Neutrophil (primary cell): ENCODE data around the gene RAP1B.

Source experiments
- H3K27ac ChIP-seq: fragments of 200-600 bp; sonication (generic); 2 replicates; pipeline ENCODE4 v1.5.1; 2016; ENCODE audit warnings: mild to moderate bottlenecking, moderate library complexity
- H3K27me3 ChIP-seq: fragments of 200-600 bp; sonication (generic); 2 replicates; pipeline ENCODE4 v1.6.0; 2016; ENCODE audit warnings: mild to moderate bottlenecking
- H3K36me3 ChIP-seq: fragments of 200-600 bp; sonication (generic); 2 replicates; pipeline ENCODE4 v1.5.1; 2017
- H3K4me1 ChIP-seq, 2 experiments: fragments of 200-600 bp in 1 of 2; sonication (generic) in 1 of 2; 1 replicate in 1 of 2; 2 replicates in 1 of 2; pipeline versions ENCODE4 v1.5.1 to v1.6.1; 2013 to 2016; ENCODE audit warnings: low read depth in 1 of 2, low read length in 1 of 2, mild to moderate bottlenecking in 1 of 2, moderate library complexity in 1 of 2; ENCODE audit not compliant: control insufficient read depth in 1 of 2, insufficient read depth in 1 of 2
- H3K4me3 ChIP-seq, 2 experiments: fragments of 200-600 bp in 1 of 2; sonication (generic) in 1 of 2; 1 replicate in 1 of 2; 2 replicates in 1 of 2; pipeline ENCODE4 v1.5.1; 2013 to 2016; ENCODE audit warnings: low read depth in 1 of 2, low read length in 1 of 2, mild to moderate bottlenecking in 1 of 2, moderate library complexity in 1 of 2
- H3K9me3 ChIP-seq: fragments of 200-600 bp; sonication (generic); 2 replicates; pipeline ENCODE4 v1.5.1; 2016
- CTCF ChIP-seq: fragments of 200-600 bp; sonication (generic); IDR thresholded peaks from 2 replicates; pipeline ENCODE4 v1.5.1; 2016; ENCODE audit warnings: antibody characterized with exemption

Gene RAP1B

GRCh38 chr12:68627673-68628319 lies 17.1 kb downstream of the RAP1B start:
- no peak for TF ChIP-seq CTCF
- Histone ChIP-seq H3K27ac (peak overlapping the region; percentile 43), H3K9me3 (no peaks in the 10 kb centered on the region), H3K4me3 (no peak overlapping the region), H3K4me1 (peaks cover 7 to 20% of the 10 kb centered on the region in 2 experiments), H3K36me3 (peaks cover 16% of the 10 kb centered on the region), H3K27me3 (no peaks in the 10 kb centered on the region)

GRCh38 chr12:68628698-68629097 lies 18.0 kb downstream of the RAP1B start:
- Histone ChIP-seq H3K27me3 (no peaks in the 10 kb centered on the region), H3K9me3 (no peaks in the 10 kb centered on the region), H3K4me1 (peaks cover 7 to 12% of the 10 kb centered on the region in 2 experiments), H3K36me3 (peaks cover 16% of the 10 kb centered on the region), H3K4me3 (no peak overlapping the region), H3K27ac (peak overlapping the region; percentile 43)
- no peak for TF ChIP-seq CTCF

- Histone ChIP-seq H3K36me3 (peaks cover 10% of the 10 kb centered on the region), H3K9me3 (no peaks in the 10 kb centered on the region), H3K27ac (peak overlapping the region; percentile 25), H3K4me3 (no peak overlapping the region), H3K27me3 (no peaks in the 10 kb centered on the region), H3K4me1 (peaks cover 7 to 12% of the 10 kb centered on the region in 2 experiments)
- TF ChIP-seq CTCF: no peak
These were observed 19.4 kb downstream of the RAP1B start for GRCh38 chr12:68630050-68630449.

GRCh38 chr12:68630598-68630997 lies 19.9 kb downstream of the RAP1B start:
- no peaks in the 10 kb centered on the region for H3K9me3 ChIP-seq
- peaks cover 7% of the 10 kb centered on the region for H3K36me3 ChIP-seq
- no peak for TF ChIP-seq CTCF
- H3K27me3 ChIP-seq: no peaks in the 10 kb centered on the region
- H3K4me1 ChIP-seq: peaks cover 7 to 12% of the 10 kb centered on the region in 2 experiments
- H3K27ac ChIP-seq: peak overlapping the region; percentile 25
- no peak overlapping the region for H3K4me3 ChIP-seq

GRCh38 chr12:68631227-68631626 lies 20.5 kb downstream of the RAP1B start:
- H3K27ac ChIP-seq: no peak overlapping the region
- peaks cover 7 to 15% of the 10 kb centered on the region in 2 experiments for H3K4me1 ChIP-seq
- no peak for TF ChIP-seq CTCF
- no peak overlapping the region for H3K4me3 ChIP-seq
- no peaks in the 10 kb centered on the region for H3K27me3 ChIP-seq
- H3K36me3 ChIP-seq: peaks cover 7% of the 10 kb centered on the region
- H3K9me3 ChIP-seq: no peaks in the 10 kb centered on the region
